ENCODE data around the gene TBC1D22B.

- TF ChIP-seq EZH2 (IDR thresholded peaks at IDR 0.05; ENCODE audit: insufficient read depth, poor library complexity, severe bottlenecking), result no peak
- no peak for TF ChIP-seq EZH2phosphoT487 (IDR thresholded peaks at IDR 0.05; ENCODE audit: insufficient read depth, low read depth)
These were observed 113.8 kb downstream of the TBC1D22B start for GRCh38 chr6:37371154-37372083.
